CD4-positive, alpha-beta T cell treated with Interleukin-15 for 1 hour (primary cell): Measurements from ENCODE around the gene ADGRB3.

Experiments
- DNase-seq: peaks from one replicate; pipeline ENCODE4 v3.0.0-alpha.2; 2020

ADGRB3 gene

GRCh38 chr6:69146385-69146784 lies 511.3 kb downstream of the ADGRB3 start:
- no peak for DNase-seq

DNA sequence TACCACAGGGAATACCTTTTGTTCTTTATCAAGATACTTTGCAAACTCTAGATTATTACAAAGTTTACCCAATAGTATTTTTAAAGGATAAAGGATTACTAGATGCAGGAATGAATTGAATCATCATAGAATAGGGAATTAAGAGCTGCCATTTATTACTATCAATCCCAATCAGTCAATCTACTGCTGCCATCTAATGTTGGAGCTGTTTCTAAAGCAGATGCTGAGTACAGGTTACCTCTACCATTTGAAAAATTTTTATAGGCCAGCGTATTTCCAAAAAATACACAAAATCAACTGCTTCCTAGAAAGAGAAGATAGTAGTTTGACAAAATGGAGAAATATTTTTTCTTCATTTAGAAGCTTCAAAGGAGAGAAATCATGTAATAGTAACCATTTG lies 520.4 kb downstream of the ADGRB3 start:
- no peak for DNase-seq

- DNase-seq: no peak
Measured at GRCh38 chr6:69162811-69163210, 527.7 kb downstream of the ADGRB3 start.

- no peak for DNase-seq
Measured at GRCh38 chr6:69164564-69165229, 529.6 kb downstream of the ADGRB3 start.

GRCh38 chr6:69179681-69180080 lies 544.6 kb downstream of the ADGRB3 start:
- no peak for DNase-seq

GRCh38 chr6:69180361-69181067 lies 545.4 kb downstream of the ADGRB3 start:
- DNase-seq: no peak

- no peak for DNase-seq
Measured at GRCh38 chr6:69181964-69182363, 546.9 kb downstream of the ADGRB3 start.

DNA sequence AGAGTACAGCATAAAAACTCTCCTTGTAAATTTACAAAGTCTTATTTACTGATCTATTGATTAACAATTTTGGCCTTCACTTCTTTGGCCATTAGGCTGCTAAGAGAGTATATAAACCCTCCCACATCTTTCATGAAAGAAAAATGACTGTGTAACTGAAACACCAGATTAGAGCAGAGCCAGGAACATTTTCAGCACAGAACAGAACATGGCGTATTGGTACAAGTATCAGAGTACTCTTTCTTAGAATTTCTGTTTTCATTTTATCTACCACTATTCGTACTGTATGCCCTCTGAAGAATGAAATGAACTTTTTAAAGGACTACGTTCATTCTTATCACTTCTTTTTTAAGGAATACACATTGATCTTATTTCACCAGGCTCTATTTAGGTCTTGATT lies 550.2 kb downstream of the ADGRB3 start:
- no peak for DNase-seq

GRCh38 chr6:69202768-69203167 lies 567.7 kb downstream of the ADGRB3 start:
- no peak for DNase-seq

- DNase-seq: no peak
Measured at GRCh38 chr6:69216127-69216526, 581.0 kb downstream of the ADGRB3 start.

DNA sequence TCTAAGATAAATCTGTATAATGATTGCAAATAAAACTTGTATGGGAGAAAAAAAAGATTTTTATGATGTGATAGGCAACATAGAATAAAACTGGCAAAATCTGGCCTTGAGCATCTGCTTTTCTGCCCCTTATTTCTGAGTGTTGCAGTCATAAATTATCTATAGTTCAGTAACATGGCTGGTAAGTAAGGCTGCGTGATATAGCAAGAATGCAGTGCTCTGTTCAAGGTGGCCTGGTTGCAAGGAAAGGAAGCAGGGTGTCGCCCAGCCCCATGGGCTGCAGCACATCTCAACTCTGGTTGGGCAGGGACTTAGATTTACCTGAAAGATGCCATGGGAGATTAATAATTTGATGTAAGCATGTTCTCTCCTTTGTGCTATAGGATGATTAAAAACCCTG lies 582.3 kb downstream of the ADGRB3 start:
- no peak for DNase-seq

GRCh38 chr6:69220375-69220774 lies 585.3 kb downstream of the ADGRB3 start:
- no peak for DNase-seq

DNA sequence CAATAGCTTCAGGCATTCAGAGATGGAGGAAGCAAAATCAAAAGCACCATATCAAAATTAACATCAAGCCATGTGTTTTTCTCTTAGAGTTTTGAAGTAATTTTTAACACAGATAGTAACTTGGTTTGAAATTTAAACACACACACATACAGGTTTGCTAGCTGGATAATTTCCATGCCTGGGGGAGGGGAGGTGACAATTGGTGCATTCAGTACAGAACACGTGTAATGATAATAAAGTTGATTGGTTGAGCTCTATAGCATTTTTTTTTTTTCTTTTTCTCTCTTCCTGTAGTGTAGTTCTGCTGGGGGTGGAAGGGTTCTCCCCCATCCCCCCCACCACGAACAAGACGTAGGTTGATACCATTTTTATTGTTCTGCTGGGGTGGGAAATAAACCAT lies 596.9 kb downstream of the ADGRB3 start:
- no peak for DNase-seq

GRCh38 chr6:69232496-69232895 lies 597.4 kb downstream of the ADGRB3 start:
- DNase-seq: no peak

- no peak for DNase-seq
Measured at GRCh38 chr6:69232911-69233448, 597.9 kb downstream of the ADGRB3 start.

- DNase-seq: no peak
Measured at GRCh38 chr6:69238067-69238466, 603.0 kb downstream of the ADGRB3 start.

- no peak for DNase-seq
Measured at GRCh38 chr6:69246983-69247382, 611.9 kb downstream of the ADGRB3 start.

DNA sequence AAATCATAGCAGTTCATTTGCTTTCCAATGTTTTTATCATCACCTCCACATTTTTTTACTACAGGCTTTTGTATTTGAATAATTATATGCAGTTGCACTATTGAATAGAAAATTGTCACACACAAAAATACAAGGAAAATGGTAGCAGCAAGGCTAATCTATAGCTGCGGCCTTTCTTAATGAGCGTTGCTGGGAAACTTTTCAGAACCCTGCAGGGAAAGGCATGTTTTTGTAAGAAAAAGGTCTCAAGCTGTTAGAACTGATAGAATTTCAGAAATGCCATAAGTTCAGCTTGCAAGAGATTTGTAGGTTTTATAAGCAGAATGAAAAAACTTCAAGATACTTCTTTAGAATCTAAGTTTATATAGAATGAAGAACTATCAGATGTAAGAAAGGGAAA lies 625.9 kb downstream of the ADGRB3 start:
- no peak for DNase-seq

- no peak for DNase-seq
Measured at GRCh38 chr6:69263297-69263696, 628.2 kb downstream of the ADGRB3 start.

GRCh38 chr6:69265090-69265489 lies 630.0 kb downstream of the ADGRB3 start:
- DNase-seq: no peak

GRCh38 chr6:69265706-69266105 lies 630.6 kb downstream of the ADGRB3 start:
- DNase-seq: no peak

- DNase-seq: no peak
Measured at GRCh38 chr6:69276204-69276603, 641.1 kb downstream of the ADGRB3 start.

DNA sequence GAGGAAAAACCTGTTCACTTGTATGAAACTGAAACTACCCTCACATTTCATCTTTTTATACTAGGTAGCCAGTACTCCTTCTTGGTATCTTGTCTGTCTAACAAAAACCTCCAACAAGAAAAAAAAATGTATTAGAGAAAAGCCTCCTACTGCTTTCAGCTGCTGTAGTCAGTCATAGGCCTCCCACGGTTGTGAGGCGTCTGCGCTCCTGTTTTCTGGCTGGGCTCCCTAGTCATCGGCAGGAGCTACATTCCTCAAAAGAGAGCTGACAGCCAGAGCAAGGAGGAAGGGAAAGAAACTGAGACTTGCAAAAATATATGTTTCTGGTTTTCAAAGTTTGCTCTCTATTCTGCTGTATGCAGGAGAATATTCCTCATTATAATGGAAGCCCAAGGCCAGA lies 644.7 kb downstream of the ADGRB3 start:
- DNase-seq: no peak

GRCh38 chr6:69280858-69281257 lies 645.8 kb downstream of the ADGRB3 start:
- DNase-seq: no peak
